Measurements from ENCODE around the gene GUCY1A1.
"Not testable (repeated sequence)": the region's sequence is repeated elsewhere in the genome, so short reads cannot be mapped to it uniquely, and the experiment has no call there.

GRCh38 chr4:155650785-155651184 is 15.9 kb upstream of the GUCY1A1 start:
- TF ChIP-seq CTCF (conservative IDR thresholded peaks at IDR 0.05); EZH2 (IDR thresholded peaks at IDR 0.05; ENCODE audit: low read depth): not testable (repeated sequence)
